Stimulated activated CD8-positive, alpha-beta memory T cell treated with anti-CD3 and anti-CD28 coated beads, Interleukin-4, amount 100 ng/mL, for 24 hours (primary cell): Measurements from ENCODE around the gene HEG1.

Experiments
- DNase-seq: peaks from one replicate; pipeline ENCODE4 v3.0.0-alpha.2; 2020; ENCODE audit warnings: low read depth

The HEG1 gene

GRCh38 chr3:124942613-124943012 lies 113.2 kb downstream of the HEG1 start:
- DNase-seq, result no peak

DNA sequence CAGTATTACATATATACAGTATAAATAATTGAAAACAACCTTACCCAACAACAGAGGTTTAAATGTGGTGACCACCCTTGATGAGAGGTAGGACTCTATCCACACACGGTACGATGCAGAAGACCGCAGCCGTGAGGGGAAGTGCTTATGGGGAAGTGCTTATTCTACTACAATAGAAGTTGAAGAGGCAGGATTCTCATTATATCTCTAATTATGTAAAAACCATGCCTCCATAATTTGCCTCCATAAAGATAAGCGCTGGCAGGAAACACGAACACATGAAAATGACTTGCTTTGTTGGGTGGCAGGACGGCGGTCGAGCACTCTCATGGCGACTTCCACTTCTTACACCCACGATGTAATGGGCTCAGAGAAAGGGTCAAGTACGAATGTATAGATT lies 114.0 kb downstream of the HEG1 start:
- no peak for DNase-seq

GRCh38 chr3:124939661-124940060 lies 116.1 kb downstream of the HEG1 start:
- DNase-seq, result no peak

GRCh38 chr3:124938896-124939295 lies 116.9 kb downstream of the HEG1 start:
- no peak for DNase-seq

DNA sequence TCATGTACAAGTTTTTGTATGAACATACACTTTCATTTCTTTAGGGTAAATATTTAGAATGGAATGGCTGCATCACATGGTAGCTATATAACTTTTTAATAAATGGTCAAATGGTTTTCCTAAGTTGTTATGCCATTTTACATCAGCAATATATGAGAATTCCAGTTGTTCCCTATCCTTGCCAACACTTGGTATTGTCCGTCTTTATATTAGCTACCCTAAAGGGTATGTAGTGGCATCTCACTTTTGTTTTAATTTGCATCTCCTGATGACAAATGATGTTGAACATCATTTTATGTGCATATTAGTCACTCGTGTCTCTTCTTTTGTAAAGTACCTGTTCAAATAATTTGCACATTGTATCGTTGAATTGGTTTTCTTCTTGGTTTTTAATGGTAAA lies 118.7 kb downstream of the HEG1 start:
- no peak for DNase-seq

- DNase-seq, result no peak
These were observed 119.8 kb downstream of the HEG1 start for GRCh38 chr3:124935794-124936542.

GRCh38 chr3:124935264-124935663 lies 120.5 kb downstream of the HEG1 start:
- no peak for DNase-seq

DNA sequence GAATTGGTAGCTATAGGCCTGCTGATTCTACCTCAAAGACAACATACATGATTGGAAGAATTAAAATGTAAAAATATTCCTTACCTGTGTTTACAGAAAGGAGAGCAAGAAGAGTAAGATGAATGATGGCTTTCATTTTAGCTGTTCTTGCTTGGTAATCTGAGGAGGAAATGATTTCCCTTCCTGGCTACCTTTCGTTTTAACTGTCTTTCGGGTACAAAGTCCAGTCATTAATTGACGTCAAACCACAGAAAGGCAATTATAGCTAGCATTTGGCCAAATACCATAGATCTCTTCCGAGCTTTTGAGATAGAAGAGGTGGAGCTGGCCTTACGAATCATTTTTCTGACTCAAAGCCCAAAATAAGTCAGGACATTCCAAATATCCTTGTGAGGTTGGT lies 121.2 kb downstream of the HEG1 start, which contains the start of gene MUC13:
Gene MUC13, minus strand, starts transcription at position 175 of the 400 bp plus-strand sequence. Its CDS starts 39 bp downstream, at position 136.
- no peak for DNase-seq

DNA sequence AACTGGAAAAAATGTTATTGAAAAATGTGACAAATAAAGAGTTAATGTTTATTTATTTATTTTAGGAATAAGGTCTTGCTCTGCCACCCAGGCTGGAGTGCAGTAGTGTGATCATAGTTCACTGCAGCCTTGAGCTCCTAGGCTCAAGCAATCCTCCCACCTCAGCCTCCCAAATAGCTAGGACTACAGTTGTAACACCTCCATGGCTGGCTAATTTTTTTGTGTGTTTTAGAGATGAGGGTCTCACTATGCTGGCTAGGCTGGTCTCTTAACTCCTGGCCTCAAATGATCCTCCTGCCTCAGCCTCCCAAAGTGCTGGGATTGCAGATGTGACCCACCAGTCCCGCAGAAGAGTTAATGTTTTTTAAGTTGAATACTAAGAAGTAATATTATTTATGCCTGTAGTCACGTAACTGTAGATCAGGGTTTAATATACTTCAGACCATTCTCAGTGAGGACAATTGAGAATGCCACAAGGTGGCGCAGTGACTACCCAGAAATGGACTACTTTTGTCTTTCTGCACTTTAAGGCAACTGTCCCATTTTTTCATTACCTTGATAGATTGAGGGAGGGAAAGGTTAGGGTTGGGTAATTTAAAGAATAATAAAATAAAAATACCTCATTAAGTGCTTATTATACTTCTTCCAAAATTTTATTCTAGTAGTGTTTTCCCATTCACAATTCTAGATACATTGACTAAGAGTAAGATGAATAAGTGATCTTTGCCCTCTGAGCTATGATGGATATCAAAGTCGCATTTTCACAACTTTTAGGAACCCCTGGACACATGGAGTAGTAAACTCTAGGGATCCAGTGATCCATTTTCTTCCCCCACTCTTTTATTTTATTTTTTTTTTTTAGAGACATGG lies 127.2 kb downstream of the HEG1 start:
- peak; percentile 40 for DNase-seq

DNA sequence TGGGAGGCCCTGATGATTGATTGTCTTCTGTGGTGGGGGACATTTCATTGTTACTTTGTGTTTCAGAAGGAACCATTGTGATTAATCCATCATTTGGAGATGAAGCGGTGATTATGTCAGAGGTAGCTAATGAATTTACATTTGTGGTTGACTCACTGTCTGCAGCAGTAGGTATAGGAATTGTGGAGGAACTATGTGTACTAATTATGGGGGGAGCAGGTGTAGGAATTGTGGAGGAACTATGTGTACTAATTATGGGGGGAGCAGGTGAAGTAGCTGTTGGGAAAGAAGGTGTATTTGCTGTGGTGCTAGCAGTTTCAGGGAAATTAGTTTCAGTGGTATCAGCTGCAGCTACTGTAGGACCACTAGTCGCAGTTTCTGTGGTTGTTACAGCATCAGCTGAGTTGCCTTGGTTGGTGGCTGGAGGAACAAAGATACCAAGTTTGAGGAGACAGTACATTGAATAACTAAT lies 128.2 kb downstream of the HEG1 start:
- no peak for DNase-seq

DNA sequence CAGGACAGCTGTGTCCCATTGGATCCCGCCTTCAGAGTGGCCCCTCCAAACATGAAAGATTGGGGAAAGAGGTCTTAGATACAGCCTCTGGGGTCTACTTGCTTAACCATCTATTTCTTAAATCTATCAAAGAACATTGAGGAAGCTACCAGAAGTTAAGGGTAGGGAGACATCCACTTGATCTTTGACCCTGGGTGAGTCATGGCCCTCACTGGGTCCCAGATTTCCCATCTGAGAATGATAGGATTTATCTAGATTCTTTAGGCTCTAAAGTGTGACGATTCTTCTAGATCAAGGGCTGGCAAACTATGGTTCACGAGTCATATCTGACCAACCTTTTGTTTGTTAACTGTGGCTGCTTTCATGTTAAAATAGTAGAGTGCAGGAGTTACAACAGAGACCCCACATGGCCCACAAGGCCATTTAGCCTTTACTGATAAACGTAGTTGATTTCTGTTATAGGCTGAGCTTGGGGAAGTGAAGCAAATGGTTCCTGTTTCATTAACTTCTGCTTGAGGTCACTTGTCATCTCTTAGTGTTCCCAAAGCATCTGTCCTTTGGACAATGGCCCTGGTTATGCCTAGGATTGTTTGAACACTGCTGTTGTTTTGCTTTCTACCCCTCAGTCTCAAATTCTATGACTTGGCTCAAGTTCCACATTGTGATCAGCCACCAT lies 129.2 kb downstream of the HEG1 start:
- no peak for DNase-seq

- no peak for DNase-seq
These were observed 131.1 kb downstream of the HEG1 start for GRCh38 chr3:124924741-124925140.

DNA sequence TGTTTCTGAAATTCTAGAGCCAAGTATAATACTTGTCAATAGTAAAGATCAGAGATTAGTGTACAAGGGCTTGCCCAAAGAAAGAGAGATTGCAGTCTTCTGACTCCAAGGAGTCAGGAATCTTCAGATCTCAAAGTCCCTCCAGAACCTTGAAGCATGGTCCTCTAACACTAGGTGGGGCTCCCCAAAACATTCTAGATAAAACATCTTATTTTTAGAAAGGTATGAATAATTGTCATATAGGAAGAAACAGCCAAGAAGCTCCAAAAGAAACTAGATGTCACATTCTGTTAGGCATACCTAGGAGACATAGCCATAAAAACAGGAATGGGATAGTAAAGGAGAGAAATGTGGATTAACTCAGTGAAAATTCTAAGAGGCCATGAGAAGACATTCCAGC lies 132.0 kb downstream of the HEG1 start:
- no peak for DNase-seq

GRCh38 chr3:124920718-124921117 lies 135.1 kb downstream of the HEG1 start:
- DNase-seq, result no peak

GRCh38 chr3:124919756-124920155 lies 136.0 kb downstream of the HEG1 start:
- DNase-seq, result no peak

DNA sequence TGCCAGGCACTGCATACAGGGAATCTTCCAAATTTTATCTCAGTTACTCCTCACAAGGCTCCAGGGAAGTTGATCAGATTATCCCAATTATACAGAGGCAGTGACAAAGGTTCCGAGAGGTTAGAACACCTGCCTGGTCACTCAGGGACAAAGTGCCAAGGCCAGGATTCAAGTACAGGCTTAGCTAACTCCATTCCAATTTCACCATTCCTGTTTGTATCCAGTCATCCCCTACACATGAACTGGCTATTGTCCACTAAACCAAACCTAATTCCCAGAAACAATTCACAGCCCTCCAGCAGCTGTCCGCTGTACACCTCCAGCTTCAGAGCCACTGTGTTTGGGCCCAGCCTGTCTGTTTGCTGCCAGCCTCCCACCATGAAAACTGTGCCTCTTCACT lies 137.3 kb downstream of the HEG1 start:
- DNase-seq, result no peak

GRCh38 chr3:124916837-124917409 lies 138.9 kb downstream of the HEG1 start:
- DNase-seq, result no peak
